Activated effector memory CD4-positive, alpha-beta T cell treated with anti-CD3 and anti-CD28 coated beads, Interleukin-2, amount 50 U/mL, for 16 hours (primary cell): ENCODE results near the gene CACNA1C.

Experiments used
- DNase-seq: peaks from one replicate; pipeline ENCODE4 v3.0.0-alpha.2; 2020

CACNA1C gene

DNA sequence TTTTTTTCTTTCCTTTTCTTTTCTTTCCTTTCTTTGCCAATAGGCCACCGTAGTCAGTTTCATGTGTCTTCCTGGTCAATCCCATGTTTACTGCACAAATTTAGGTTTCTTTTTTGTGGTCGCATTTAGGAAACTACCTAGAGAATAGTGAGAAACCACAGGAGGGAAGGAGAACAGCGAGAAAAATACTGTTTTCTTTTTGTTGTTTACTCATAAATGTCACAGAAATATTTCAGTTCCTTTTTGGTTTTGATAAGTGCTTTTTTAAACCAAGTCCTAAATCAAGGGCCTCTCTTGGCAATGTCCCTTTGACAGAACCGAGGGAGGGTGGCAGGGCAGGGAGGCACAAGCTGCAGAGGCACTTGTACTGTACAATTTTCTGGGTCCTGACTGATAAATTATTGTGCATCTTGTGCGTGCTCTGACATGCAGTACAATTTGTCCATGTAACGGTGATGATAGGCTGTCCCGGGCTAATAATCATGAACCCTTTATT, 326.1 kb downstream of the CACNA1C start:
- DNase-seq, result peak; percentile 19

DNA sequence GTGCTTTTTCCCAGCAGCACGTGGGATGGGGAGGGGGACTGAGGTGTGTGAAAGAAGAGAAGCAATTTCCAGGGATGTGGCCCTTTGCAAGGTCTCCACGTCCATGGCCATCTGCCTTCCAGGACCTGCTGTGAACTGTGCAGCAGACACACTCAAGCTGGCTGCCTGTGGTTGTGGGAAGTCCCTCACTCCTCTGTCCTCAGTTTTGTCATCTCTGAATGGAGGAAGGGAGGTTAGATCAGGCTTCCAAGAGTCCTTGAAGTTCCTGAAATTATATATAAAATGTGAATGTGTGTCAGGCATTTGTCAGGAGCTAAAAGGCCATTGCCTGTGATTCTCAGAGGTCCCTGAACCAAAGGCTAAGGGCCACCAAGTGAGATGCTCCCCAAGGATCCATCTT, 328.2 kb downstream of the CACNA1C start:
- peak; percentile 21 for DNase-seq

DNA sequence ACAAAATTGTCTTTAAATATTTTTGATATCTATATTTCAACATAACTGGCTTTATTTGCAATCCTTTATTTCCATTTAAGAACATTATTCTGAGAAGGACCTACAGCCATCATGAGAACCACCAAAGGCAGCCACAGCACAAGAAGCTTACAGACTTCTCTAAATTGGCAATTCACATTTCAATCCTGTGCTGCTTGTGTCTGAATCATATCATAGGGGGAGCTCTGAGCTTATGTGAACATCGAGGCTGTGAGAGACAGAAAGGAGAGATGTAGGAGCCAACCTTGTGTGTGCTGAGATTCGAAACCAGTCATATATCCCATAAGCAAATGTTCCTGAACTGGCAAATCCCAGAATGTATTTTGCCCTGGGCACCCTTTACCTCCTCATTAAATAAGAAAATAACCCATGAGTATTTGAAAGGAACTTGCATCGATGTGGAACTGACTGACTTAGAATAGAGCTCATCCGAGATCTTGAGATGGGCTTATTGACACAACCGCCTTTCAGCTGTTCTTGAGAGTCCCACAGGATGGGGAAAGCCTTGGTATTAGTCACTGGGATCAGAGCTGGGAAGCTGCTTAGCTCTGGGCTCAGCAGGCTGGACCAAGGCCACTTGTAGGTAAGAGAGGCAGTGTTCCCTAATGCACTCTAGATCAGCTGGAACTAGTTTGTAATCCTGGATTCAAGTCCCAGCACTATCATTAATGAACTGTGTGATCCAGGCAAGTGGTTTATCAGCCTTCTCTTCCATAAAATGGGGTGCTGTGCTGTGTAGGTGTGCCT, 329.8 kb downstream of the CACNA1C start:
- DNase-seq, result peak; percentile 21

DNA sequence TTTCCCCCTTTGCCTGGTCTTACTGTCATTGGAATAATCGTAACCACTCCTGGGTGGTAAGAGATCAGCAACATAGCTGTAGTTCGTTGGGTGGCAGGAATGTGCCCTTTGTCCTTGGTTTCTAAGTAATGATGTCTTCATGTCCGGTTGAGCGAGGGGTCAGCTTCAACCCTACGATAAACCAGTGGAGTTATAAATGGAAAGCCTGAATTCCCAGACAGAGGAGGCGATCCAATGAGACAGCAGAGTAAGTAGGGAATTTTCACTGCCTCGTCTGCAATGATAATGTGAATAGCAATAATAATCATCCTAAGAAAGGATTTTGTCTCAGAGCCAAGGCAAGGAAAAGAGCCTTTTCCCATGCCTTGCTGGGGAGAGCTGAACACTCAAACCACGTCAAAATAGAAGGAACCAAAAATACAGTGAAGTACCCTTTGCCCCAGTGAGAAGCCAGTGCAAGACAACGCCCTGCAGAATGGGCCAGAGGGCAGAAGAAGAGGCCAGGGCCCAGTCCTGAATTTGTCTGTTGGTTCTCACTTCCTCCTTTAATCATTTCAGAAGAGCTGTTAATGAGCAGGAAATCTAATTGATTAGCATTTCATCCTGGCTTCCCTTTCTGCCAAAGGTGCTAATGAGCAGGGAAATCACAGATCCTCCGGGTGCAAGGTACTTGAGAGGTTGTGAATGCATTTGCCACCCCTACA, 330.7 kb downstream of the CACNA1C start:
- DNase-seq, result peak; percentile 30

DNA sequence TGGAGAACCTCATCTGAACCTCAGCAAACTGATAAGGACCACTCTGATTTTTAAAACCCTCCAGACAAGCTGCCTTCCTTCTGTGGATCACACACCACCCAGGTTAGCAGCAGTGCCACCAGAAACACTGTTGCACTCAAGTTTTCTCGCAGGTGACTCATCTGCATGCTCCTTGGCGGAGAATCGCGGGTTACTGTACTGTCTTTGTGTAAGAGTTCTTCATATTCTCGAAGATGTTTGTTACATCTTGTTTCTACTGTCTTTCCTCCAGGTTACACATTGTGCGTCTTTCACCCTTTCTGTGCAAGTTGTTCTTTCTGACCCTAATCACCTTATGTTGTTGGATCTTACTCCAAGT, 331.2 kb downstream of the CACNA1C start:
- DNase-seq, result peak; percentile 28

DNA sequence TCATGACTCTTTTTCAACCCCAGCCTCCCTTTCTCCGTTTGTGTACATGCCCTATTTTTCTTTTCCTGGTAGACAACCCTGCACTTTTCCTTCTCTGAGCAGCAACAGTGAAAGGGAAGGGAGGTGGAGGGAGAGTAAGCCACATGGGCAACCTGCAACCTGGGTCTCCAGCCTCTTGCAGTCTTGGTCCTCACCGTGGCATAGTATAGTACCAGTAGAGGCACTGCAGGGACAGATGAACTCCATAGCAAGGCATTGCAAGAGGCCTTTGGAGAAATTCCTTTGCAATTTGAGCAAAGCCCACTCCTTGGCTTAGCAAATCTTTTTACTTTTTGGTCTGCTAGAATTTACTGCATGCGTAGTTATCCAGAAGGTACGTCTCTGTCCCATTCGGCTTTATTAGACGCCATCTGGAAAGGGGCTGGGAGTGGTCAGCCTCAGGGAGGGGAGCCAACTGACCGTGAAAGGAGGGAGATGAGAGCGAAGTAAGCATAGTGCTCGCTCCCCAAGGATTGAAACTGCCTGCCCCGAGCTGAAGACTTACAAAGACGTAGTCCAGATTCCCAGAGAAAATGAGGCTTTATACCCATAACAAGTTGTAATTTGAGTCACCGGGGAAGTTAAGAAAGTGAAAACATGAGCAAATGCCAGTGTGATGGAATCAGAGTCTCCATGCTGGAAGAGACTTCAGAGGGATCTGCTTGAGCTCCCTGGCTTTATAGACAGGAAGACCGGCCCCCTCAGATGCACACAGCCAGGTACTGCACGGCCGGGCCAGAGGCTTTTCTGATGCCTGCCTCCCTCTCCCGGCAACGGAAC, 332.0 kb downstream of the CACNA1C start:
- DNase-seq, result peak; percentile 21

DNA sequence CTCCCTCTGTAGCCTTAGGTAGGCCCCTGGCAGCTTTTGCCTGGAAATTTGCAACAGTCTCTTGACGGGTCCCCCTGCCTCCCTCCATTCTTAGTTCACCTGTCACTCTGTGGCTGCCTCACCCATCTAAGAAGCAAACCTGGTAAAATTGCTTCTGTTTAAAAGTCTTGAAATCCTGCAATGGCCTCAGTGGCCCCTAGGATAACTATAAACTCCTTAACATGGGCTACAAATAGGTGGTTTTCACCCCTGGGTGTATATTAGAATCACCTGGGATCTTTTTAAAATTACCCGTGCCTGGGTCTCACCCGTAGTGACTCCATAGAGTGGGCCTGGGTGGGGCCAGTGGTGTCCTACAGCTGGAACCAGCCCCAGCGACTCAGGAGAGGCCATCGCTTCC, 332.7 kb downstream of the CACNA1C start:
- no peak for DNase-seq

DNA sequence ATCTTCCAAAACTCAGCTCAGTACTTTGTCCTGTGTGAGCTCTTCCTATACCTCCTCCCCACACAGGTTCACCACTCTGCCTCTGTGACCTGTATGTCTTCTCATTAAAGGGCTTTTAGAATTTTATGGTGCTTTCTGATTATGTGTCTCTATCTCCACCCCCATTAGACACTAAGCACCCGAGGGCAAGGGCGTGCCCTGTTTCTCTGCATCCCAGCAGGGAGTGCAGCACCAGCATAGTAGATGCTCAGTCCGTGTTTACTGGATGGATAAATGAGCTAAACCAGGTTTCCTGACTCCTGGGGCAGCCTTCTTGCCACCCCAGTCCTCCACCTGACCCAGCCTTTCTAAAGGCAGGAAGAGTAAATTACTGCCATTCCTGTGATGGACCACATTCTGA, 333.8 kb downstream of the CACNA1C start:
- peak; percentile 53 for DNase-seq

DNA sequence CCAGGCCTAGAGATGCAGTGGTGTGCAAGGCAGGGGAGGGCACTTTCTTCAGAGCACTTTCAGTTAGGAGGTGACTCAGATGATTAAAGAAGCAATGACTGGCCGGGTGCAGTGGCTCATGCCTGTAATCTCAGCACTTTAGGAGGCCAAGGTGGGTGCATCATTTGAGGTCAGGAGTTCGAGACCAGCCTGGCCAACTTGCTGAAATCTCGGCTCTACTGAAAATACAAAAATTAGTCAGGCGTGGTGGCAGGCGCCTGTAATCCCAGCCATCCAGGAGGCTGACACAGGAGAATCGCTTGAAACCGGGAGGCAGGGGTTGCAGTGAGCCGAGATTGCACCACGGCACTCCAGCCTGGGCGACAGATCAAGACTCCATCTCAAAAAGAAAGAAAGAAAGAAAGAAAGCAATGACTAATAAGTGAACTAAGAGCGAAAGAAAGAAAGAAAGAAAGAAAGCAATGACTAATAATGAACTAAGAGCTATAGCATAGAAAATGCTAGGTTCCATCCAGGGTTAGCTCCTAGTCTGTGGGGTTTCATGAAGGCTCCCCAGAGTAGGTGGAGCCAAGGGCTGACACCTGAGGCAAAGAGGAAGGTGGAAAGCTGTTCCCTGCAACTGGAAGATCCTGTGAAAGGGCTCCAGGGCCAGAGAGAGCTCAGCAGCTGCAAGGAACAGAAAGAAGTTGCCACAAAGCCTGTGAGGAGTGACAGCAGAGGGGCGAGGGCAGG, 334.5 kb downstream of the CACNA1C start:
- DNase-seq, result peak; percentile 52

DNA sequence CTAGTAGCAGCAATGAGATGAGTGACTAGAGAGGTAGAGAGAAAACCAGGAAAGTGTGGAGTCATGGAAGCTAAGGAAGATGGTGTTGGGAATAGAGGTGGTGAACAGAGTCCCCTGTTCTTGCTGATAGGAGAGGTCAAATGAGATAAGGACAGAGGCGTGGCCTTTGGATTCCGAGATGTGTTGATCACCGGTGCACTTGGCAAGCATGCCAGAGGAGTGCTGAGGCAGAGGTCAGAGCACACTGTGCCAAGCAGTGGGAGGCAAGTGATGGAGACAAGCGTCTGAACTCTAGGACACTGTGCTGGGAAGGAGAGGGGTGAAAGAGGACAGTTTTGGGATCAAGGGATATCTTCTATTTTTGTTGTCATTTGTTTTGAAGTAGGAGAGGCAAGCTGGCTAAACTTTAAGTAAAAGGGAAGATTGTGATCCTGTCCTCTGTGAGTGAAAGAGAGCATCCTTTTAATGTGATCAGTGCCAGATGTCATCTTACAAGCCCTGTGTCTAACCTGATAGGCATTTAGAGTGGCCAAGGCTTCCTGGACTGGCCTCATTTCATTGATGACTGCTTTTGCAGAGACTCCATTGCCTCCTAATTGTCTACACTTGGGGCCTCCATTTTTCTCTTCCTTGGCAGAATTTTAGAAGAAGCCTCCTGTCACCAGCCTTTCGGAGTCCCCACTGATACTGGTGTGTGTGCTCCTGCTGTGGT, 336.4 kb downstream of the CACNA1C start:
- no peak for DNase-seq

DNA sequence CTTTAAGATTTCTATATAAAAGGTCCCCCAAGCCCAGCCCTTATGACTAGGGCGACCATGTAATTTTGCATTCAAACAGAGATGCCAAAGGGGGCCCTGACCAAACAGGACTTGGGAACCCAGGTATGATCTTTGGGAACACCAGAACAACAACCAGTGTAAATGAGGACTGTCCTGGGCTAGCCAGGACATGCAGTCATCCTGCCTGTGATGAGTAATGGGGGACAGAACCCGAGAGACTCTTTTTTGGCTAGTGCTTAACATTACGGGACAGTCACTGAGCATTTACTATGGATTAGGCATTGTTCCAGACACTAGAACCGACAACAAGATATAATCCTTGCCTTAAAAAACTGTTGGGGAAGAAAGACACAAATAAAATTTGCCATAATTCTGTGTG, 337.3 kb downstream of the CACNA1C start:
- no peak for DNase-seq

DNA sequence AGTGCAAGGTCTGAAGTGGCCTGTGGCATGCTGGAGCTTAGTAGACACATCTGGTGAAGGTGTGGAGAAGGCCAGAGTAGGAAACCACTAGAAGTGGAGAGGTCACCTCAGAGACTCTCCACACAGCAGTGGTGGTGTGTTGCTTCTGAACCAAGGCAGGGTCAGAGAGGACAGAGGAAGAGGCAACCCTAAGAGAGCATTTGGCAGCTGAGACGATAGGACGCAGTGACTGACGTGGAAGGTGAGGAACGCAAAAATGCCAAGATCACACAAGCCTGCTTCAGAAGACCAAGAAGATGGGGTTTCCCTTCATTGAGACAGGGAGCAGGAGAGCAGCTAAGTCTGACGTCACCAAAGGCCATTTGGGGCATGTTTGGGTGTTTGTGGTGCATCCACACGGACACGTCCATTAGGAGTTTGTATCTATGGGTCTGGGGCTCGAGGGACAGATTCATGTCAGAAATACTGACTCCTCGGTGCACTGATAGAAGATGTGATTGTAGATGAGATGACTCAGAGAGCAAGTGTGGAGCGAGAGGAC, 338.1 kb downstream of the CACNA1C start:
- DNase-seq, result no peak

DNA sequence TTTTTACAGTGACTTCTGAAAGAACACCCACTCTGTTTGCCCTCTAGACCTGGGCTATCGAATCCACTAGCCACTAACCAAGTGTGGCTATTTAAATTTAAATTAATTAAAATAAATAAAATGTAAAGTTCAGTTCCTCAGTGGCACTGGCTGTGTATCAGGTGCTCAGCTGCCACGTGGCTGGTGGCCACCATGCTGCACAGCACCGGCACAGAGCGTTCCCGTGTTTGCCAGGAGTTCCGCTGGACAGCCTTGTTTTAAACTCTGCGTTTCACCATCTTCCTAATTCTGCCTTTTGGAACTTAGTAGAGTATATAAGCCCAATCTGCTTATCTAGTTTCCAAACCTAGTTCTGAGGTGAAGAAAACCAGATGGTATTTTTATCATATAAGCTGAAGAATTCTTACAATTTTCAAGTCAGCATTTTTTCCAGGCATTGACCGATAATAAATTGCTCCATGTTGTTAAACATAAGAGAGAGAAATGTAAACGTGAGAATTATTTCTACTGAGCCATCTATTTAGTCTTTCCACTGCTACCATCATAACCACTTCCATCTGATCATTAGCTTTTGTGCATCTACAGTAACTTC, 339.0 kb downstream of the CACNA1C start:
- no peak for DNase-seq

DNA sequence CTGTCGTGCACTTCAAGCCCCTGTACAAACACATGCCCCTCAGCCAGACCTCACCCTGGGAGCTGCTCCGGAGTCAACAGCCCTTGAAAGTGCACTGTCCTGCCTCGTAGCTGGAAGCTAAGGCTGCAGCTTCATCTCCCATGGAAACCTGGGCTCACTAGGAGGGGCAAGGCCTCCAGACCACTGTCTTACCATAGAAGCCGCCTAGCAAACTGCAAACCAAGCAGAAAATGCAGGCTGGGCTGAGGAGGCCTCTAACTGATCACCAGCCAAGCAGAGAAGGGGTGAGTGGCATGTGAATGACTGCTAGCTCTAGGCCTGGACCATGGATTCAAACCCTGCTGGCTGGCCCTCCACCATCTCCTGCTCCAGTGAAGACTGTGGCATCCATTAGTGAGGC, 340.2 kb downstream of the CACNA1C start:
- DNase-seq, result peak; percentile 37

DNA sequence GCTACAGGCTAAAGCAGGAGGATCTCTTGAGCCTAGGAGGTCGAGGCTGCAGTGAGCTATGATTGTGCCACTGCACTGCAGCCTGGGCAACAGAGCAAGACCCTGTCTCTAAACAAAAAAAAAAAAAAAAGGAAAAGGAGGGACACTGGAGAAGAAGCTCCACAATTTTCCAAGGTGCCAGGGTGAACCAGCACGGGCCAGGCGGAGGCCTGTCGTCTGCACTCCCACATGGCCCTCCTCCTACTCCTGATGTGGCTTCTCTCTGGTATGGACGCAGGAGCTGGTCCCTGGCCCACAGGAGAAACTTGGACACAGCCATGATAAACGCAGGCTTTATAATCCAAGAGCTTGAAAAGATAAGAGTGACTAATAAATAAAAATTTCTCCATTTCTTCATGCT, 341.2 kb downstream of the CACNA1C start:
- DNase-seq, result no peak

DNA sequence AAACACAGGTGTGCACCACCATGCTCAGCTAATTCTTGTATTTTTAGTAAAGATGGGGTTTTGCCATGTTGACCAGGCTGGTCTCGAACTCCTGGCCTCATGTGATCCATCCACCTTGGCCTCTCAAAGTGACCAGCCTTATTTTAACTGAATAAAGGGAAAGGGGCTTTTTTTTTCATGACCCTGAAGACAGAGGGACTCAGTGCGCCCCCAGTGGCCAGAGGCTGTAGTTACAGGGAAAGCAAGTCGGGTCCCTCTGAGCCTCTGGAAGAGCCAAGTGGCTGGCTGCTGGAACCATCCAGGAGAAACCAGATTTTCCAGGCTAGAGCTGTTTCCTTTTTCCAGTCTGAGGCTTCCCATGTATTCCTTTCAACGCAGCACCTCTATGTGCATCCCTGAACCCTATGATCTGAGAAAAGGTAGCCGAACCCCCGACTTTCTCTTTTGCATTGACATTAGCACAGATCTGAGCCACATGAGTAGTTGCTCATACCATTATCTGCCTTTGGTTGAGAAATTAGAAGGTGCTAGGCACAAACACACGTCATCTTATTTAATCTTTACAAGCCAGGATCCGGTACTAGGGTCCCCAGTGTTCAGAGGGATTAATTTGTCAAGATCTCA, 342.7 kb downstream of the CACNA1C start:
- DNase-seq, result peak; percentile 72

DNA sequence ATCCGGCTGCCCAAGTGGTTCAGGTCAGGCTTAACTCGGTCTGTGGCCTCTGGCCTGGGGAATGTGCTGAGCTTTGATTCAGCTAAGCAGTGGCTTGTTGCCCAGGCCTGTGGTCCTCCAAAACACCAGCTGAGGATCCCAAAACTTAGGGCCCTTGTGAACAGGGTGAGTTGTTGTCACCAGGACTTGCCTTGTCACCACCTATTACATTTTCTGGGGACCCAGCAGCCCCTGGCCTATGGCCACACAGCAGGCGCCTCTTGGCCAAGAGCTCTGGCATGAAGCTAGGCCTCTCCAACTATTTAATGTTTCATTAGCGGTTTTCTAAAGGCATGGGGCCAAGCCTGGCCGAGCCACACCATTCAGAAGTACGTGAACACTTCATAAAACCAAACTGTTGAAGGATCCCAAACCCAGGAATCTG, 343.7 kb downstream of the CACNA1C start:
- peak; percentile 46 for DNase-seq

DNA sequence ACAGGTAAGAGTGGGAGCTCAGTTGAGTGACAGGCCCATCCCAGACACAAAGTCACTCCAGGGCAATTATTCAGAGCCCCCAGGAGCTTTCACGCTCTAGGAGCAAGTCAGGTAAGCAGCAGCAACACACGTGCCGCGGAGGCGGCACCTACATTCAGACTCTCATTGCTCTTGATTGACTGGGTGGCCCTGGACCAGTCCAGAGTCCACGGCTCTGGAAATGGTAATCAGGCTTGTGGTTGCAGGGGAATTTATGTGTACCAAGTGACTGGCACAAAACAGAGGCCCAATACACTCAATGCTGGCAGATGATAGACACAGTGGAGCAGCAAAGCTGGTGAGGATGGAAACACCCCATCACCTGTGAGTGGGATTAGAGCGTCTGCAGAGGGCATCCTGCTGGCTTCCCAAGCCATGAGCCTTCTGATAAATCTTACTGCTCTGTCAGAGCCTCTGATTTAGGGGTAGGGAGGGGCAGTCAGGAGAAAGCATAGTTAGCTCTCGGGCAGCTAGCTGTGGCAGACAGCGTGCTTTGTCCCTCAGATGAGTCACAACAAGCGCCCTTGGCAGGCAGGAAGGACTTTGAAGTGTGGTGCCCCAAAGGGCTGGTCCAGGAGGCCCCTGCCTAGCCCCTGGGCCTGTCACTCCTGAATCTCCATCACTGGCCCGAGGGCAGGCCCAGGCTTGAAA, 344.7 kb downstream of the CACNA1C start:
- DNase-seq, result peak; percentile 47

DNA sequence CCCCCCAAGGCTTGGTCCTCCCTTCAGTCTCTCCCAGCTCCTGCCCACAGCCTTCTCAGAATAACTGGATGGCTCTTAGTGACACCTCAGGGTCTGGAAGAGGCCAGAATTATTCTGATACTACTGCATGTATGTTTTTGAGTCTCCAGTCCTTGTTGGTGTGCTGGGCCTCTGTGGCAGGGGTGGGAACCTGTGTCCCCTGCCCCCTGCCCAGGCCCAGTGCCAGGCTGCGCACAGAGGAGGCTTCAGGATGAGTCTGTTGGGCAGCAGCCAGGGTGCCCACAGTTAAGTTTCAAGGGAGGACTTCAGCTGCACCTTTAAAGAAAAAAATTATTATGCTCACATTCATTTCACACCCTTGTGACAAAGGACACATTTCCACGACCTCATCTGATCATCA, 348.3 kb downstream of the CACNA1C start:
- peak; percentile 28 for DNase-seq

DNA sequence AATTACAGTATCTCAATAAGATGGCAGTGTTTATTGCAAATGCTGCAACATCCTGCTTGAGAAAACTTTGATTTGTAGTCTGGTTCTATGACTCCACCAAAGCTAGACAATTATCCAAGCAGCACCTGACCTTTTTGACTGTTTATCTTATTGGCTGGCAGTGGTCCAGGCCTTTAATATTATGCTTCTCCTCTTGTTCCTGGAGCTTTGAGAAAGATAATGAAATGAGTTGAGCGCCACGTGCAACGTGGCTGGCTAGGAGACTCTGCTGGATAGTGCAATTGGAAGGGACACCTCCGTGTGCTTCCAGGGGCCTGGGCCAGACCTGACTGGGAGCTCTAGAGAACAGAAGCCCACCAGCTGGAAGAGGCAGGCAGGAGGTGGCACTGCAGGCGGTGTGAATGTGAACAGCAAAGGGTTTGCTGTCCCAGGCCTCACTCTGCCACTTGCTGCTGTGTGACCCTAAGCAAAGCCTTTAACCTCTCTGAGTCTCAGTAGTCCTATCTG, 349.3 kb downstream of the CACNA1C start:
- DNase-seq, result peak; percentile 51
